ENCODE data around the gene CCDC188.

CCDC188 gene

DNA sequence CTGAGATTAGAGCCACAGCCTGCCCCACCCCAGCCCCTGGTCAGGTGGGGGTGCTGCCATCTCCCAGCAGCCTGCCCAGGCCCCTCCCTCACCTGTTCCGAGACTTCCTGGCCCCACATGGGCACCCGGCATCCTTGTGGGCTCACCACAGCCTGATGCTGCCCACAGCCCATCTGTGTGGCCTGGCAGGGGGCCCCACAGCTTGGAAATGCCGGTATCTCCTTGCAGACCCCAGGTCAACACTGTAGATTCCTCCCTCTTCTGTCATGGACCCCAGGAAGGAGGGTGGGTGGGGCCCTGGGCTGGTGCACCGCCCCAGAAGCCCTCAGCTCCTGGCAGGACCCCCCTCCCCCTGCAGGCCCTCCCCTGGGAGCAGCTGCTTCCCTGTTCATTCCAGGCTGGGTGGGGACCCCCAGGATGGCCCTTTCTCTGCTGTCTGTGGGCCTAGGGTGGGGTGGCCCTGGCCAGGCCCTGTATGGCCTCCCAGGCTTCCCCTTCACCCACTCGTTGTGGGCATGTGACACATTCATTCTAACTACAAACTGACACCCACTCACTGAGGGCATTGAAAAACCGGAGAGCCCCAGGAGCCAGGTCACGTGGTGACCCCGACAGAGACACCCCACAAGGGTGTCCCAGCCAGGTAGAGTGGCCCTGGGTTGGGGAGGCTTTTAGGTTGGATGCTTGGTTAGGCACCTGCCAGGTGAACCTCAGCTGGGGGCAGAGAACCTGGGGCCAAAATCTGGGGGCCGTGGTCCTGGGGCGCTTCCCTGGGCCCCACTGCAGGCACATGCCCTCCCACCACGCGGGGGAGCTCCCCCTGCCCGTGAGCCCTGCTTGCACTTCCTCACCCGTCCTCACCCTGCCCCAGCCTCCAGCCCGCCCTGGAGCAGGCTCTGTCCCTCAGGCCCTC, 44.1 kb upstream of the CCDC188 start:
- no peak overlapping the region for H3K27ac ChIP-seq
- no peak for TF ChIP-seq CTCF (IDR thresholded peaks at IDR 0.05)
- H3K4me3 ChIP-seq, result no peak overlapping the region
- no peak for DNase-seq (ENCODE audit: low spot score)

DNA sequence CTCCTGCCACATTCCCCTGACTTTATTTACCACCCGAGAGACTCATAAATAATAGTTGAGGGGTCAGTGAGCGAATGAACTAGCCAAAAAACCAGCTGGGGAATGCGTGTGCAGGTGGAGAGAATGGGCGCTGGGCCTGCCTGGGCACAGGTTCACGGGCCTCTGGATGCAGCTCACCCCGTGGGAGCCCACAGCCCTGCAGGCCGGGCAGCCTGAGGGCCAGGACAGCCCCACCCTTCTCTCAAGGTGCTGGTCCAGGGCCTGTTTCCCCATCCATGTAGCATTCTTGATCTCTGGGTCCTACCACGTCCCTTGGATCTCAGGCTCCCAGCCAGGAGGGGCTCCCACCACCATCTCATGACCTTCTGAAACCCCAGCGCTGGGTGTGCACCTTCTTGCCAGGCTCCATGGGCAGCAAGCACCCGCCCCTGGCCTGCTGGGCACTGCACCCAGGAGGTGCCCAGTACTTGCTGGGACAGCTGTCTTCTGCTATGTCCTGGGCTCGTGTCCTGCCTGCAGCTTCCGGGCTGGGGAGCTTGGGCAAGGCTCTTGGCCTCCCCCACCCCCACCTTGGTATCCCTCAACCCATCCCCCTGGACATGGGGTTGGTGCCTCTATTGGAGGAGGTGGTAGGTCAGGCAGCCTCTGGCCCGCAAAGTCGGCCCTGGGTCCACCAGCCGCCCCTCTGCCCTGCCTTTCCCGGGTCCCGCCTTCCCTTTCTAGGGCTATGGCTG, 43.1 kb upstream of the CCDC188 start:
- TF ChIP-seq CTCF (IDR thresholded peaks at IDR 0.05), result no peak
- Histone ChIP-seq H3K4me3 (no peak overlapping the region), H3K27ac (no peak overlapping the region)
- DNase-seq (ENCODE audit: low spot score), result no peak

DNA sequence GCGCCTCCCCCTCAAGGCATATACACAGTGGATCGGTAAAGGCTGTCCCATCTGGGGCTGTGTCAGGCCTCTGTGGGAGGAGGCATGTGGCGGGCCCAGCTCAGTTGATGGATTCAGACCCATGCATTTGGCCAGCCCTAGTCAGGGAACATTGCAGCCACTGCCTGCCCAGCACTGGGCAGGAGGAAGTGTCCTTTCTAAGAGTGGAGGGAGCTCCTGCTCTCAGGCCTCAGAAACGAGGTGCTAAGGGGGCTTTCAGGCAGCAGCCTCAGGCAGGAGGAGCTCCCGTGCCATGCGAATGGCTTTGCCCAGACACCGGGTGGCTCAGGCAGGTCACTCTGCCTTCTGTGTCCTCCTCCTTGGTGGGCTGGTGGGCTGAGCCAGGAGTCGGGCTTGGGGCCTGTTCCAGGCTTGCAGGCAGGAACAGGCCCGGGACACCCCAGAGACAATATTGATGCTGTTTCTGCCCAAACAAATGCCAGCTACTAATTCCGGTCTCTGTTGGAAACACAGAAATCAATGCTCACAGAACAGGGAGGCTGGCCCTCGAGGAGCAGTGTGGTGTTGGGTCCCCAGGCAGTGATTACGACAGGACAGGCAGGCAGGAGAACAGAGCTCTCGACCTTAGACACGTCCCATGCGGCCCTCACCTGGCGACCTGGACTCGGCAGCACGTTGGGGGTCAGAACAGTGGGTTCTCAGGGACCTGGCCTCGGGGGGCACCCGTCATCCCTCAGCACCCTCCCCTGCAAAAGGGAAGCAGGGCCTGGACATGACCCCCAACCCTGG, 42.3 kb upstream of the CCDC188 start:
- H3K27ac ChIP-seq, result no peak overlapping the region
- no peak for TF ChIP-seq CTCF (IDR thresholded peaks at IDR 0.05)
- no peak overlapping the region for H3K4me3 ChIP-seq
- DNase-seq (ENCODE audit: low spot score), result no peak

- no peak for DNase-seq (ENCODE audit: low spot score)
- TF ChIP-seq CTCF (IDR thresholded peaks at IDR 0.05), result no peak
- no peak overlapping the region for H3K27ac ChIP-seq
- no peak overlapping the region for H3K4me3 ChIP-seq
Observed at GRCh38 chr22:20192293-20192971, 41.6 kb upstream of the CCDC188 start.

DNA sequence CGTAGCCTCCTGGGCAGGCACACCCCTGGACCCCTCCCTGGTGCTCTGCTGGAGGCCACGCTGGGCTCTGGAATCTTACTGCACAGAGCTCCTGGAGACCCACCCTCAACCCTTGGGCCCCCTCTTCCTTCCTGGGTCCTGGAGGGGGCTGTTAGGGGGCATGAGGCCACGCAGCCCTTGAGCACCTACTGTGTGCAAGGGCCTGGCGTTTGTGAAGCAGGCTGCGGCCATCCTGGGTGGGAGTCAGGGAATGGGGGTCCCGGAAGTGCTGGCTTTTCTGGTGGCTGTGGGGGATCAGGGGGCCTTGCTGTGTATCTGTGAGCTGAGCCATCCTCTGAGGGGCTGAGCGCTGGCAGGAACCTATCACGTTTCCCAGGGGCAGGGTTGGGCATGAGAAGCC, 40.9 kb upstream of the CCDC188 start:
- H3K4me3 ChIP-seq, result no peak overlapping the region
- no peak overlapping the region for H3K27ac ChIP-seq
- DNase-seq (ENCODE audit: low spot score), result no peak
- no peak for TF ChIP-seq CTCF (IDR thresholded peaks at IDR 0.05)

GRCh38 chr22:20191000-20191515, 40.2 kb upstream of the CCDC188 start:
- no peak overlapping the region for H3K27ac ChIP-seq
- no peak for TF ChIP-seq CTCF (IDR thresholded peaks at IDR 0.05)
- no peak for DNase-seq (ENCODE audit: low spot score)
- H3K4me3 ChIP-seq, result no peak overlapping the region
